Measurements from ENCODE around the gene CCDC91.
A peak's percentile ranks its signal among the peaks of the same experiment; 100 is the strongest.
"Not testable (repeated sequence)": the region's sequence is repeated elsewhere in the genome, so short reads cannot be mapped to it uniquely, and the experiment has no call there.

Gene CCDC91

DNA sequence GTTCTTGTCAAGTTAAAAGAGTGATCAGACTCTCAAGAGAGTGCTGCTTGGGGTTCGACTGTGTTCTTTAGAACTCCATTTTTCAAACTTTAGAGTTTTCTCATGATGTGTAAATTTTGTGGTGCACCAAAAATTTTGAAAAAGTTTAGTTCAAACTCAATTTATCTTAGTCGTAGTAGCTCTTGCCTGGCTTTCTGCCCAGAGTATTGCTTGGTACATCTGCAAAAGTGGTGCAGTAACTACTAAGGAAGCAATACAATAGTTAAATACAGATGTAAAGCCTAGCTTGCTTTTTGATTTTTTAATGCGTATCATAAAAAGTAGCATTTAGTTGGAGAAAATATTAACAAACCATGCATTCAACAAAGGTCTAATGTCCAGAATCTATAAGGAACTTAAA lies 9.5 kb upstream of the CCDC91 start:
- no peak for DNase-seq (ENCODE audit: low spot score)
- Histone ChIP-seq H3K27ac (no peak overlapping the region), H3K4me3 (no peak overlapping the region)
- TF ChIP-seq CTCF (IDR thresholded peaks at IDR 0.05): no peak

DNA sequence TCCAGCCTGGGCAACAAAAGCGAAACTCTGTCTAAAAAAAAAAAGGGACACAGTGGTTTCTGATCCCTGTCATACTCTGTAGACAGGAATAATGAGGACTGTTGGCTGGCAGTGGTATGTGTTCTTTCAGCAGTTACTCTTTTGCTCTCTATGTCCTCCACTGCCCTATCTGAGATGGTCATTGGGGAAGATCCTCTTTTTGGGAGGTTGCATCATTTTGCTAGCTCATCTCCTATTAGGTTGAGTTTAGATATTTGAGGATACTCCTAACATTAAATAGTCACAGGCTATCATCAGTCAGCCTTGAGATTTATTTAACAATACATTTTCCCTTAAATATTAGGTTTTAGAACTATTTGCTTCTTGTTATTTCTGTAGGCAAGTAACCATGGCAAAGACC lies 5.9 kb upstream of the CCDC91 start:
- H3K27ac ChIP-seq: no peak overlapping the region
- DNase-seq (ENCODE audit: low spot score): no peak
- no peak for TF ChIP-seq CTCF (IDR thresholded peaks at IDR 0.05)
- H3K4me3 ChIP-seq: no peak overlapping the region

DNA sequence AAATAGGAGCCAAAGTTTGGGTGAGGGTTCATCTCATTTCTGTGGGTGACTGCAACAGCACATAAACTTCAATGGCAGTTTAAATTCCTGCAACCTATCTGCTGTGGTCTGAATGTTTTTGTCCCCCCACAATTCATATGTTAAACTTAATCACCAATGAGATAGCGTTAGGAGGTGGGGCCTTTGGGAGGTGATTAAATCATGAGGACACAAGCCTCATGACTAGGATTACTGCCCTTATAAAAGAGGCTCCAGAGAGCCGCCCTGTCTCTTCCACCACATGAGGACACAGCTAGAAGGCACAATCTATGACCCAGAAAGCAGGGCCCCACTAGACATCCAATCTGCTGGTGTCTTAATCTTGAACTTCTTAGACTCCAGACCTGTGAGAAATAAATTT lies 3.8 kb upstream of the CCDC91 start:
- Histone ChIP-seq H3K4me3 (no peak overlapping the region), H3K27ac (no peak overlapping the region)
- no peak for TF ChIP-seq CTCF (IDR thresholded peaks at IDR 0.05)
- no peak for DNase-seq (ENCODE audit: low spot score)

- no peak for TF ChIP-seq CTCF (IDR thresholded peaks at IDR 0.05)
- no peak for DNase-seq (ENCODE audit: low spot score)
- Histone ChIP-seq H3K27ac (peak overlapping the region; percentile 98), H3K4me3 (peak overlapping the region; percentile 88)
These were observed 404 bp upstream of the CCDC91 start for GRCh38 chr12:28189784-28190320.

DNA sequence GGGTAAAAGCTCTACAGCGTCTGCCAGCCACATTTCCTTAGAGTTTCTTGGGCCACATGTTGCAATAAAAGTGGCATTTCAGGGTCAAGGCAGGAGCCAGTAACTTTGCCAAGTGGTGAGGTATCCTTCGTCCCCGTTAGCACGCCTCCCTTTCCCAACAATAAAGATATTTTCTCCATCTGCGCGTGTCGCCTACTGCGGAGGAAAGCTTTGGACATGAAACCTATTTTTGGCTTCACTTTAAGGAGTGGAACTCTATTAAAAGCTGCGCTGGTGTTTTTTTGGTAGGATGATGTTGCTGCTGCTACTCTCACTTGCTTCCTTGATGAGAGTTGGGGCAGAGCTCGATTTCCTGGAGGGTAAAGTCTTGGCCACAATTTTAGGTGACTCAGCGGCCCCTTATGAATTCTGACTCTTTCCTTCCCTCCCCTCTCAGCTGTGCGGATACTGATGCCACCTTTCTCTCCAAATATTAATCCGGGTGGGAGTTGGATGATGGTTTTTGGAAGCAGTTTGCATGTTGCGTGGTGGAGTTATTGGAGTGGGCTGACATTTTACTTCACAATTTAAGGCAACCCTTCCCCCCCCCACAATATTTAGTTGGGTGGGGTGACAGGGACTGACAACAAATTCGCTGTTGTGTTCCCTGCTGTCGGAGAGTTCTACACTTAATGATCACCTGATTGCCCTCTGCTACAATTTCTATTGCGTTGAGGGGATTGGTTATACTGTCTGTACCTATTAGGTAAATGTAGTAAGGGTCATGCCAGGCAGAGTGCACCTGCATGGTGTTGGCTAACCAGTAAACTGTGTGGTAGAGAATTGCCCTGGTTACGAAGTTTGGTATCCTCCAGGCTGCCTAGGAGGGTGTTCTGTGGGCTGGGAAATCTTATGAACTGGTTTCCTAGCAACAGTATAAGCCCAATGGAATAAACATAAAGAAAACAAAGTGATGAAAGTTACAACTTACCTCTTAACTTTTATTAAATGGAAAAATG lies 1.1 kb downstream of the CCDC91 start:
- no peak for TF ChIP-seq CTCF (IDR thresholded peaks at IDR 0.05)
- Histone ChIP-seq H3K4me3 (peak overlapping the region; percentile 88), H3K27ac (peak overlapping the region; percentile 98)
- DNase-seq (ENCODE audit: low spot score): no peak

DNA sequence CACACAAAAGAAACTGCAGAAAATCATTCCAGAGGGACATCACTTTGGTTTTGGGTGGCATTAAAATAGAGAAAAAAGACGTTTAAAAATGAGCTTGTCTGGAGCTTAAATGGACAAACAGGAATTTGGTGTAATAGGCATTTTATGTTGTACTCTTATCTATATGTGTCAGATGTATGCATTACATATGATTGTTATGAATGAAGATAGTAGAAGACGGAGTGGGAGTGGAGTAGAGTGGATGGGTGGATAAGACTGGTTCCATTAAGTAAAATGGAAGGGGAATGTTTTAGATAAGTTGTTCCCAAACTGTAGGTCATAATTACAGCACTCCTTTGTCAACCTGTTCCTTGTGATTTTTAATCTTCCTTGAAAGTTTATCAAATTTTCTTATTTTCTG lies 1.9 kb downstream of the CCDC91 start:
- no peak for TF ChIP-seq CTCF (IDR thresholded peaks at IDR 0.05)

DNA sequence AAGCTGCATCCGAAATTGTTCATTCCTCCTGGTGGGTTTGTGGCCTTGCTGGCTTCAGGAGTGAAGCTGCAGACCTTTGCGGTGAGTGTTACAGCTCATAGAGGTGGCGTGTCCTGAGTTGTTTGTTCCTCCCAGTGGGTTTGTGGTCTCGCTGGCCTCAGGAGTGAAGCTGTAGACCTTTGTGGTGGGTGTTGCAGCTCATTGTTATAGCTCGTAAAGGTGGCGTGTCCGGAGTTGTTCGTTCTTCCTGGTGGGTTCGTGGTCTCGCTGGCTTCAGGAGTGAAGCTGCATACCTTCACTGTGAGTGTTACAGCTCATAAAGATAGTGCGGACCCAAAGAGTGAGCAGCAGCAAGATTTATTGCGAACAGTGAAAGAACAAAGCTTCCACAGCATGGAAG lies 4.4 kb downstream of the CCDC91 start:
- H3K27ac ChIP-seq; DNase-seq (ENCODE audit: low spot score); H3K4me3 ChIP-seq: not testable (repeated sequence)

More for the DNA sequence above, 1.9 kb downstream of the CCDC91 start:
- DNase-seq (ENCODE audit: low spot score): no peak
- no peak overlapping the region for H3K4me3 ChIP-seq
- H3K27ac ChIP-seq: peak overlapping the region in 1 of 2 donors; percentile 98

- DNase-seq (ENCODE audit: low spot score); H3K4me3 ChIP-seq; H3K27ac ChIP-seq: not testable (repeated sequence)
These were observed 10.9 kb downstream of the CCDC91 start for GRCh38 chr12:28201136-28201535.

All from coronary artery (tissue), 2 donors.